Ovary (tissue), 3 donors: ENCODE measurements around the gene ACER3.

Experiments used
- CTCF ChIP-seq, 3 donors: fragments of 450-650 bp in 2 of 3; fragments of 200-600 bp in 1 of 3; IDR thresholded peaks; one replicate each; pipeline versions ENCODE4 v1.5.1 to v1.8.0; 2016 to 2022; ENCODE audit warnings: antibody characterized with exemption in 3 of 3, mild to moderate bottlenecking in 1 of 3
- EP300 ChIP-seq: sonication (generic); formaldehyde crosslinking; IDR thresholded peaks from one replicate; pipeline ENCODE4 v1.6.1; 2017; ENCODE audit warnings: antibody characterized with exemption
- POLR2A ChIP-seq: fragments of 450-650 bp; IDR thresholded peaks from one replicate; pipeline ENCODE4 v1.6.1; 2017; ENCODE audit warnings: antibody characterized with exemption, mild to moderate bottlenecking, moderate library complexity
- donor health status: DM: no; HTN: no; CAD: no.

- TF ChIP-seq POLR2A (no peak), CTCF (IDR thresholded peaks at IDR 0.05) (no peak), EP300 (no peak)
Measured at GRCh38 chr11:76978818-76979217, 118.1 kb downstream of the ACER3 start.
